NCI-H1105 (cell line): ENCODE data around the gene CCNY.

Experiments used
- DNase-seq: peaks from one replicate; lab custom pipeline; 2025; lab: John Stamatoyannopoulos, UW

Gene CCNY

DNA sequence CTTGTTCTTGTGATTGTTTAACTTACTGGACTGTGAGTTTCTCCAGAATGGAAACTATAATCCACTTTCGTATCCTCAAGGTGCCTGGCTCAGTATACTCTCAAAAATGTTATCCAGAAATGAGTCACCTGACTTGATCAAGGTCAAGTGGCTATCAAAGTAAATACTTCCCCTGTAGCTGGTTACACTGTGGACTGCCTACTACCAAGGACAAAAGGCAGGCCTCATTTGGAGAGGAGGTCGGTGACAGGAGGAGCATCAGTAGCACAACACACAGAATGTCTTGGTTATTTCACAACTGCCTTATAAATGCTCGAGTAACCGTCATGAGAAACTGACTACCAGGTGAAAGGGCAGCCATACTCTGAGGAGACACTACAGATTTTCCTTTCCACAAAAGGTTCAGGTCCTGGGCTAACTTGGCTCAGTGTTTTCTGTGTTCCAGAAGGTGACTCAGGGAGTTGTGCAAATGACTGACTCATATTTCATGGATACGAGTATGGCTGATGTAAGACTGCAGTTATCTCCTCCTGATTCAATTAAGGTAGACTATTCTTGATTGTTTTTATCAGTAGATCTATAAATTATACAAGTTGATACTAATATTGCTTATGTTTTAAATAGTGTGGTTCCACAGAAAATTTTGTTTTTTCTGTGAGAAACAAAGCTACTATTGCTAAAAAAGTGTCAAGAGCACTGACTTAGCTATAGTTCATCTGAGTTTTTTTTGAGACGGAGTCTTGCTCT lies 4.2 kb upstream of the CCNY start:
- DNase-seq: no peak

DNA sequence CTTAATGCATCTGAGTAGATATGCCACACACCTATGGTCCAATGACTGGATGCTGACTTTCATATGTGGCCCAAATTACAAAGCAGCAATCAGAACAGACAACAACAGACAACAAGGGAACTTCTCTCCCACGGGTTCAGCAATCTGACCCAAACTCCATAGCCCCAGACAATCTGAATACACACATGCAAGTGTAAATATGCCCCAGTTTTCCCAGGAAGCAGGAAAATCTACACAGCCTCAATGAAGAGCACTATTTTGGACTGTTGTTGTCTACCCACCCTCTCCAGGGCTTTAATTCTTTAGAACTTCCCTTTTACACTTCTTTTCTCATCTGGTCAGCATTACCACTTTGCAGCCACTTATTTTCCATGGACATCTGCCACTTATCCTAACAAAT lies 2.0 kb upstream of the CCNY start:
- no peak for DNase-seq

GRCh38 chr10:35335133-35336083 lies 901 bp upstream of the CCNY start:
- DNase-seq: no peak

GRCh38 chr10:35336921-35337823 lies 863 bp downstream of the CCNY start:
- peak; percentile 9 for DNase-seq

DNA sequence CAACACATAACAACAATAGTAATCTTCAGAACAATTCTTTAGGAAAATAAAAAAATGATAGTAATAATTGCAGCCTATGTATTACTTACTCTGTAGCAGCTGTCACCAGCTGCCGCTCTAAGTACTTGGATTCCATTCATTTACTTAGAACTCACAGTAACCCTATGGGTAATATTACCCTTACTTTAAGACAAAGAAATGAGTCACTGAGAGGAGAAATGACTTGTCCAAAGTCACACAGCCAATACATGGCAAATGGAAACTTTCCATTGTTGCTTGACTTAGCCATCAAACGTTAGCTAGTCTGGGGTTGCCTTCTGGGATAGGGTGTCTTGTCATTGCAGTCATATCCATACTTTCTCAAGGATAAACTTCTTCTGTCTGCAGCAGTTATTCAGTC lies 3.6 kb downstream of the CCNY start:
- no peak for DNase-seq

DNA sequence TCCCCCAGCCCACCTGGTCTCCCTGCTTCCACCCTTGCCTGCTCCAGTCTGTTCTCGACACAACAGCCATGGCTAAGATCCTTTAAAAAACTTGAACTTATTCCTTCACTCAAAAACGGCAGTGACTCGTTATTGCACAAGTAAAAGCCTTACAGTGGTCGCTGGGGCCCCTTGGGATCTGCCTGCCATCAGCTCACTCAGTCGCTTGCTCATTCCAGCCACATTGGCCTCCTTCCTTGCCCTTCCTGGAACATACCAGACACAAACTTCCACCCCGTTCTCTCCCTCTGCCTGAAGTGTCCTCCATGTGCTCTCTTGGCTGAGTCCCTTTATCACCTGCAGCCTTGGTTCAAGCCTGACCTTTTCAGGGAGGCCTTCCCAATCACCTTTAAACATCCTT lies 4.7 kb downstream of the CCNY start:
- DNase-seq: no peak

DNA sequence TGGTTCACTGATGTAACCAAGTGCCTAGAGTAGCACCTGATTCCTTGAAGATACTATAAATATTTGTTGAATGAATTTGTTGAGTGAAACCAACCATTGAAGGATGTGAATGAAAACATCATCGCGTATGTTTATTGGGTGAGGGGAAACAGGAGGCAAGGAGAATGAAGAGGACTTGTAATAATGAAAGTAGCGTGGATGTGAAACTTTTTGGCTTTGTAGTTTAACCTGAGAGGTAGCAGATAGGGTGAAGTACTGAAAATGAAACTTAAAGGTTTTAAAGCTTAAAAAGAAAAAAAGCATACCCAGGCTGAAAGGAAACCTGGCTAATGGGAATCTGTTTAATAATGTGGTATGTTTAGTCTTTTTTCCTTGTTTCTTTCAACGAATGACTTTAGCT lies 5.2 kb downstream of the CCNY start:
- DNase-seq: no peak

DNA sequence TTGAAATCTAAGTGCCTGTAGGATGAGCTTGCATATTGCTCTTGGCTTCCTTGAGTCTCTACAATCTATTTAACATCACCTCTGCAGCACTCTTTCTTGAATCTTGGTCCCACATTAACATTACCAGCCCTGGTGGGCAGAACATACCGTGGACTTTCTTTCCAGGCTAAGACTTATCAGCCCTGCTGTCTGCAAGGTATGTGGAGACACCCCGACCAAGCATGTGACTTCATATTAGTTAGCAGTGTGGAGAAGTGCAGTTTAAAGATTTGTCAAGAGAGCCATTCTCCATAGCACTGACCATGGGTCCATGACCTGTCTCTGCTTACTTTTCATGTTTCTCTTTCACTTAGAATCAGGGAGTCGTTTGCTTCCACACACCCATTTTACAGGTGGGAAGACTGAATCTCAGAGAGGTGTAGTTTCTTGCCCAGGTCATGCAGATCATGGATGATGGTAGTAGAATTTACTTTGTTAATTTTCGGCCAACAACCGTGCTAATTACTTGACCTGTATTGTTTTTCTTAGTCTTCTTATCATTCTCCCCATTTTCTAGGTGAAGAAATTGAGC lies 6.0 kb downstream of the CCNY start:
- DNase-seq: no peak

- DNase-seq: no peak
Measured at GRCh38 chr10:35343739-35344138, 7.4 kb downstream of the CCNY start.

GRCh38 chr10:35345383-35345742 lies 9.1 kb downstream of the CCNY start:
- DNase-seq: no peak

- DNase-seq: no peak
Measured at GRCh38 chr10:35346248-35346647, 9.9 kb downstream of the CCNY start.

DNA sequence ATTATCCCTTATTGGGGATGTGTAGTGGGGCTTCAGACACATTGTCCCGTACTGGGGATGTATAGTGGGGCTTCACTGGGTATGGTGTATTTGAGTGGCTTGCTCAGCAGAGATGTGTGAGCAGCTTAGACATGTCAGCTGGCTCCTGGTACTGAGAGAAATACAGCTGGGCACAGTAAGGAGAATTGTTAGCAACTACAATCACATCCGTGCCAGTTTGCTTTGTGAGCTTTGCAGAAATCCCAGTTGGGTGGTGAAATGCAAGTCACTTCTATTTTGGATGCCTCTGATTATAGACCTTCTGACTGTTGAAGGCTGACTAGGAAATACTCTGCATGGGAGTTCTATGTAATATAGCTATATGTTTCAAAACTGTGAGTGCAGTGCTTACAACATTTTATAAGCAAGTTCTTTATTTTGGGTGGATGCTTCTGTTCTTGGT lies 10.8 kb downstream of the CCNY start:
- DNase-seq: no peak

DNA sequence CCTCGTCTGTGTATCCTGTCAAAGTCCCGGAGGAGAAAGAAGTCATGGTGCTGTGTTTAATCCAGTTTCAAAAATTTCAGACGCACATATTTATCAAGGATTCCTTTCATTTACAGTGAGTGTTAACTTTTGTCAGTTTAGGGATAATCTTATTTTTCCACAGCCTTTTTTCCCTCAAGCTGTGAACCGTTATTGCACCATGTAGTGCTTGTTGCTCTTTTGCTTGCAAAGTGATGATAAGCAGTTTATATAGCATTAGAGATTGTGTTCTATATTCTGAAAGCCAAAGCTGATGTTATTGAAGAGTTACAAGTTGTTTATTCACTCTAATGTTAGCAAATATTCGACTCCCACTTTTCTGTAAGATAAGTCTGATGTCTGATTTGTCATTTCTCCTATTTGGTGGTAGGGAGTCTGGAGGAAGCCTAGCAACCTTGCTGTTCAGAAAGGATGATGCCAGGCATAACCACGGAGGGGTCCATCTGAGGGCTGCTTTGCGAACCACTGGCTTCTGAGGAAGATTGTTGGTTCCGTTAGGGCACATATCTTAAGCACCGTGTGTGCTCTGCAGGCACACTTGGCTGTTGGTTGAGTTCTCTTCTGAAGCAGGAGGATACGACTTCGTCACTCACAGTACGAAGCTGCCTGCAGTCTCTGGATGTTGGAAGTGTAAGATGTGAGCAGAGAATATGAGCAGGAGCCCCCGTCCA lies 11.7 kb downstream of the CCNY start:
- no peak for DNase-seq

DNA sequence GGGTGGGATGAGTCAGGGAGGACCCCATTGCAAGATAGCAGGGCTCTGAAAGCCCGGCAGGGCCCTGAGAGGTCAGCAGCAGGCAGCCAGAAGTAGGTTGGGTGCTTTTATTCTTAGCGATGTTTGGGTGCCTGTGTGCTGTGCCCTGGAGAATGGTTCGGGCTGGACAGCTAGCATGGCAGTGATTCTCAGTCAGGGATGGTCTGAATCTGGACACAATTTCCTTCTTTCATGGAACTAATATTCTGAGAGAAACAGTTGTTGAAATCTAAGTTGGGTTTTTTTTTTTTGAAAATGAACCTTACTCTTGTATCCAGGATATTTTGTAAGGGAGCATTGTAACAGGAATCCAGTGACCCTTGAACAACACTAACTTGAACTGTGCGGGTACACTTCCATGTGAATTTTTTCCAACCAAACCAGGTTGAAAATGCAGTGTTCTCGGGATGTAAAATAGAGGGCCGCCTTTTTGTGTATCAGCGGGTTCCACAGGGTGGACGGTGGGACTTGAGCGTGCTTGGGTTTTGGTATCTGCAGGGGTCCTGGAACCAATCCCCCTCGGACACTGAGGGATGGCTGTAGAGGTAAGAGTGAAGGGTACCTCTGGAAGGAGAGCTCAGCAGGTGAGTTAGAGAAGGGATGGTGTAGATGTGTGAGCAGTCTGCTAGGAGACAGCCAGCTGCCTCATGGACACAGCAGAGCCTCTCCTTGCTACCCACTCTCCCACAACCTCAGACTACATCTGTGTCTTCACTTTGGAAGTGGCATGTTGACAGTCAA lies 12.5 kb downstream of the CCNY start:
- no peak for DNase-seq

DNA sequence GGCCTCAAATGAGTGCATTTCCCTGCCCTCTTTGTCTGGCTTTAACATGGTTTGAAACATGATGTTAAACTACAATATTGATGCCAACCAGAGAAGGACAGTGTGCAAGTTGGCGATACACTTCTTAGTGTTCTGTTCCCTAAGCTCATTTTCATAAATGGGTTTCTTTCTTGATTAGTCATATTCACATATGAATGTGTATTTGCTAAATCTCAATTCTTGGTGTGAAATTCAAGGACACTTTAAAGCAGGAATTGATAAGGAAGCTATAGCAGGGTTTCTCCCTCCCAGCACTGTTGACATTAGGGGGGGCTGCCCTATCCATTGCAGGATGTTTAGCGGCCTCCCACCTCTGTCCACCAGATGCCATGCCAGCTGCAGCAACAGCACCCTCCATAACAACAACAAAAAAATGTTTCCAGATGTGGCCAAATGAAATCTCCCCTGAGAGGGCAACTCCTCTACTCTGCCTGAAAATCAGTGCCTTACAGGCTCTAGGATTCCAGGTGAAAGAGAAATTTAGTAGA lies 13.1 kb downstream of the CCNY start:
- no peak for DNase-seq

- DNase-seq: no peak
Measured at GRCh38 chr10:35351021-35351420, 14.7 kb downstream of the CCNY start.

GRCh38 chr10:35352097-35352496 lies 15.8 kb downstream of the CCNY start:
- DNase-seq: no peak

GRCh38 chr10:35352512-35352911 lies 16.2 kb downstream of the CCNY start:
- DNase-seq: no peak

GRCh38 chr10:35353395-35353794 lies 17.1 kb downstream of the CCNY start:
- no peak for DNase-seq

- DNase-seq: no peak
Measured at GRCh38 chr10:35353805-35354204, 17.5 kb downstream of the CCNY start.
